Measurements from ENCODE around the gene ZNF350. TPM values are rescaled to one million over a fixed set of nuclear protein-coding genes. Genes with fewer than 3 reads are reported as not detected.

ZNF350 gene
- polyA plus RNA-seq, 1 of the 3 experiments (the other 2 are of a cell fraction): 3.4 TPM

DNA sequence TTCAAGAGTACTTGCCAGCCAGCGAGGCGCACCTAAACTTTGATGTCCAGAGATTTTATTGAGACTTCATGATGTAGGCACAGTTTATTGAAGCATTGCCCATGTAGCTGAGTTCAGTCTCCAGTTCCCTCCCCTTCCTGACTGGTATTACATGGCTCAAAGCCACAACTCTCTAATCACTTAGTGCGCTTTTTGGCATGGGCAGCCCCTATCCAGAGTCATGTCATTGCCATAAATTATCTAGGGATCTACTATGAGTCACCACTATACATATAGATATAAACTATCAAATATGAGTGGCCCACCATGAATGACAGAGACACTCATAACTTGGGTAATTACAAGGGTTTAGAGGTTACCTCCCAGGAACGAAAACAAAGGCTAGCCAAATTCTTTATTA lies 33.9 kb upstream of the ZNF350 start (continued):
- TF ChIP-seq FOXM1 (IDR thresholded peaks at IDR 0.05; ENCODE audit: low read depth): no peak

DNA sequence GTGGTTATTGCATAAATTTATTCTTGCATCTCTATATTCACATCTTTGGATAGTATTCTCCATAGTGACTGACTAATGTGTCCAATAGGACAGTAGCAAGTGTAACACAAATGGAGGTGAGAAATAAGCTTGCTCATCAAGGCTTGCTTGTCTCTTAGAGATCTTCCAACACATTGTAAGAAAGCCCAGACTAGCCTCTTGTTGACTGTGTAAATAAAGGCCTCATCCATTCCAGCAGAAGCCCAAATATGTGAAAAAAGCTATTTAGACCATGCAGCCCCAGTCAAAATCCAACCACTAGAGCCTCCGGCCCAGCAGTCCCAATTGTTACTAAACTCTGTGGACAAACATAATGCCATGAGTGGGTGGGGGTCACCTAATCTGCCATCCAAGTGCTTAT lies 24.0 kb upstream of the ZNF350 start:
- WGBS (ENCODE audit: low lambda C conversion rate): 100% methylated on average over 1 of the region's 1 CpG
- Histone ChIP-seq H3K4me1 (ENCODE audit: control insufficient read depth in 1 of 2, insufficient read depth in 2 of 2, low read depth in 1 of 2, low read length in 1 of 2) (peaks cover 0 to 5% of the 10 kb centered on the region in 2 experiments; a peak in 1 of 4 replicates), H3F3A (replicated peaks; ENCODE audit: insufficient read depth) (peaks cover 5% of the 10 kb centered on the region), H3K9me3 (peaks cover 10% of the 10 kb centered on the region; the same call in 1 of the 2 replicates), H3K4me3 (ENCODE audit: low read depth in 2 of 2, low read length in 1 of 2) (no peak overlapping the region), H3K36me3 (replicated peaks in 1 of 2; ENCODE audit: control insufficient read depth in 1 of 2, insufficient read depth in 2 of 2, low read length in 1 of 2) (peaks cover 20 to 24% of the 10 kb centered on the region in 2 experiments), H4K20me1 (ENCODE audit: insufficient read depth) (no peaks in the 10 kb centered on the region), H3K79me2 (ENCODE audit: insufficient read depth) (peaks cover 14% of the 10 kb centered on the region; the same call in 1 of the 2 replicates), H3K4me2 (no peak overlapping the region), H3K9ac (no peak overlapping the region), H3K27me3 (ENCODE audit: insufficient read depth) (no peaks in the 10 kb centered on the region), H3K27ac (ENCODE audit: low read depth in 2 of 2, low read length in 1 of 2) (no peak overlapping the region), H2AFZ (ENCODE audit: low read depth) (no peak overlapping the region), H3K9me2 (no peaks in the 10 kb centered on the region)
- ChIA-PET CTCF (no interaction called here), POLR2A (no interaction called here)
- TF ChIP-seq, protein P1, sequence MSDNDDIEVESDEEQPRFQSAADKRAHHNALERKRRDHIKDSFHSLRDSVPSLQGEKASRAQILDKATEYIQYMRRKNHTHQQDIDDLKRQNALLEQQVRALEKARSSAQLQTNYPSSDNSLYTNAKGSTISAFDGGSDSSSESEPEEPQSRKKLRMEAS (IDR thresholded peaks at IDR 0.05; ENCODE audit: low read depth): no peak
- TF ChIP-seq, protein P2, sequence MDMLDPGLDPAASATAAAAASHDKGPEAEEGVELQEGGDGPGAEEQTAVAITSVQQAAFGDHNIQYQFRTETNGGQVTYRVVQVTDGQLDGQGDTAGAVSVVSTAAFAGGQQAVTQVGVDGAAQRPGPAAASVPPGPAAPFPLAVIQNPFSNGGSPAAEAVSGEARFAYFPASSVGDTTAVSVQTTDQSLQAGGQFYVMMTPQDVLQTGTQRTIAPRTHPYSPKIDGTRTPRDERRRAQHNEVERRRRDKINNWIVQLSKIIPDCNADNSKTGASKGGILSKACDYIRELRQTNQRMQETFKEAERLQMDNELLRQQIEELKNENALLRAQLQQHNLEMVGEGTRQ (IDR thresholded peaks at IDR 0.05; ENCODE audit: borderline replicate concordance, low read depth, low read length): no peak
- TF ChIP-seq FOXM1 (IDR thresholded peaks at IDR 0.05; ENCODE audit: low read depth): no peak
- TF ChIP-seq TAF1 (IDR thresholded peaks at IDR 0.05; ENCODE audit: borderline replicate concordance, low read depth, low read length): no peak
- no peak for TF ChIP-seq FOSL2 (IDR thresholded peaks at IDR 0.05; ENCODE audit: borderline replicate concordance, low read depth)
- no peak for TF ChIP-seq RXRA (IDR thresholded peaks at IDR 0.05; ENCODE audit: borderline replicate concordance, low read depth)
- TF ChIP-seq, protein P3, sequence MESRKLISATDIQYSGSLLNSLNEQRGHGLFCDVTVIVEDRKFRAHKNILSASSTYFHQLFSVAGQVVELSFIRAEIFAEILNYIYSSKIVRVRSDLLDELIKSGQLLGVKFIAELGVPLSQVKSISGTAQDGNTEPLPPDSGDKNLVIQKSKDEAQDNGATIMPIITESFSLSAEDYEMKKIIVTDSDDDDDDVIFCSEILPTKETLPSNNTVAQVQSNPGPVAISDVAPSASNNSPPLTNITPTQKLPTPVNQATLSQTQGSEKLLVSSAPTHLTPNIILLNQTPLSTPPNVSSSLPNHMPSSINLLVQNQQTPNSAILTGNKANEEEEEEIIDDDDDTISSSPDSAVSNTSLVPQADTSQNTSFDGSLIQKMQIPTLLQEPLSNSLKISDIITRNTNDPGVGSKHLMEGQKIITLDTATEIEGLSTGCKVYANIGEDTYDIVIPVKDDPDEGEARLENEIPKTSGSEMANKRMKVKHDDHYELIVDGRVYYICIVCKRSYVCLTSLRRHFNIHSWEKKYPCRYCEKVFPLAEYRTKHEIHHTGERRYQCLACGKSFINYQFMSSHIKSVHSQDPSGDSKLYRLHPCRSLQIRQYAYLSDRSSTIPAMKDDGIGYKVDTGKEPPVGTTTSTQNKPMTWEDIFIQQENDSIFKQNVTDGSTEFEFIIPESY (IDR thresholded peaks at IDR 0.05; ENCODE audit: borderline replicate concordance, low read depth): no peak
- TF ChIP-seq EP300 (IDR thresholded peaks at IDR 0.05; ENCODE audit: borderline replicate concordance in 1 of 2, low read depth in 1 of 2, low read length in 1 of 2): no peak
- TF ChIP-seq TCF12 (IDR thresholded peaks at IDR 0.05): no peak
- no peak for TF ChIP-seq SMC3 (IDR thresholded peaks at IDR 0.05; ENCODE audit: low read depth, low read length)
- no peak for TF ChIP-seq FOXJ3 (CRISPR knock-in tag; IDR thresholded peaks at IDR 0.05)
- no peak for TF ChIP-seq NRF1 (IDR thresholded peaks at IDR 0.05; ENCODE audit: low read depth, low read length)
- TF ChIP-seq, protein P4, sequence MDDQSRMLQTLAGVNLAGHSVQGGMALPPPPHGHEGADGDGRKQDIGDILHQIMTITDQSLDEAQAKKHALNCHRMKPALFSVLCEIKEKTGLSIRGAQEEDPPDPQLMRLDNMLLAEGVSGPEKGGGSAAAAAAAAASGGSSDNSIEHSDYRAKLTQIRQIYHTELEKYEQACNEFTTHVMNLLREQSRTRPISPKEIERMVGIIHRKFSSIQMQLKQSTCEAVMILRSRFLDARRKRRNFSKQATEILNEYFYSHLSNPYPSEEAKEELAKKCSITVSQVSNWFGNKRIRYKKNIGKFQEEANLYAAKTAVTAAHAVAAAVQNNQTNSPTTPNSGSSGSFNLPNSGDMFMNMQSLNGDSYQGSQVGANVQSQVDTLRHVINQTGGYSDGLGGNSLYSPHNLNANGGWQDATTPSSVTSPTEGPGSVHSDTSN (IDR thresholded peaks at IDR 0.05): no peak
- no peak for TF ChIP-seq RCOR1 (IDR thresholded peaks at IDR 0.05; ENCODE audit: low read length)
- no peak for TF ChIP-seq TEAD4 (IDR thresholded peaks at IDR 0.05; ENCODE audit: borderline replicate concordance, insufficient read depth)
- no peak for DNase-seq
